Neural progenitor cell (in vitro differentiated cells): Measurements from ENCODE around the gene KCTD2. TPM values are rescaled to one million over a fixed set of nuclear protein-coding genes. Genes with fewer than 3 reads are reported as not detected.

Source experiments
- DNase-seq: peaks from one replicate; pipeline ENCODE4 v3.0.0-alpha.2; 2016; ENCODE audit warnings: low spot score
- H2AFZ ChIP-seq: fragments of 200-600 bp; sonication (generic); replicated peaks from 2 replicates; pipeline ENCODE4 v1.6.1; 2016; ENCODE audit warnings: antibody characterized with exemption
- H3F3A ChIP-seq: fragments of 200-600 bp; sonication (generic); 2 replicates; pipeline ENCODE4 v1.6.1; 2016; ENCODE audit warnings: antibody characterized with exemption, low read depth
- H3K27ac ChIP-seq: fragments of 200-600 bp; sonication (generic); 2 replicates; pipeline ENCODE4 v1.5.1; 2016; ENCODE audit warnings: mild to moderate bottlenecking
- H3K27me3 ChIP-seq: fragments of 200-600 bp; sonication (generic); 2 replicates; pipeline ENCODE4 v1.6.1; 2016; ENCODE audit warnings: mild to moderate bottlenecking, moderate library complexity
- H3K36me3 ChIP-seq: fragments of 200-600 bp; sonication (generic); 2 replicates; pipeline ENCODE4 v1.5.1; 2016
- H3K4me1 ChIP-seq: fragments of 200-600 bp; sonication (generic); 2 replicates; pipeline ENCODE4 v1.6.1; 2016; ENCODE audit warnings: mixed run types
- H3K4me2 ChIP-seq: fragments of 200-600 bp; sonication (generic); 2 replicates; pipeline ENCODE4 v1.6.1; 2016
- H3K4me3 ChIP-seq: fragments of 200-600 bp; sonication (generic); 2 replicates; pipeline ENCODE4 v1.5.1; 2016
- H3K79me2 ChIP-seq: fragments of 200-600 bp; sonication (generic); 2 replicates; pipeline ENCODE4 v1.6.1; 2016; ENCODE audit warnings: low read depth
- H3K9ac ChIP-seq: fragments of 200-600 bp; sonication (generic); 2 replicates; pipeline ENCODE4 v1.6.1; 2016
- H3K9me3 ChIP-seq: fragments of 200-600 bp; sonication (generic); 2 replicates; pipeline ENCODE4 v1.5.1; 2016; ENCODE audit warnings: low read depth
- H4K20me1 ChIP-seq: fragments of 200-600 bp; sonication (generic); 2 replicates; pipeline ENCODE4 v1.6.1; 2016; ENCODE audit warnings: low read depth
- H3K27ac Mint-ChIP-seq: 3 replicates; pipeline ENCODE4 v1.8.0; 2021; ENCODE audit warnings: mixed read lengths
- H3K27me3 Mint-ChIP-seq: 2 replicates; pipeline ENCODE4 v1.8.0; 2022; ENCODE audit warnings: low read depth, mild to moderate bottlenecking, inconsistent platforms, moderate library complexity, mixed read lengths; ENCODE audit not compliant: insufficient read depth
- H3K36me3 Mint-ChIP-seq: 3 replicates; pipeline ENCODE4 v1.8.0; 2021; ENCODE audit warnings: mixed read lengths
- H3K4me1 Mint-ChIP-seq: 3 replicates; pipeline ENCODE4 v1.8.0; 2021; ENCODE audit warnings: mixed read lengths
- H3K4me3 Mint-ChIP-seq: 3 replicates; pipeline ENCODE4 v1.8.0; 2021; ENCODE audit warnings: mild to moderate bottlenecking, moderate library complexity, mixed read lengths
- H3K9me3 Mint-ChIP-seq: 3 replicates; pipeline ENCODE4 v1.8.0; 2020; ENCODE audit warnings: mixed read lengths
- EZH2 ChIP-seq: fragments of 200-600 bp; sonication (generic); IDR thresholded peaks from 2 replicates; pipeline ENCODE4 v1.6.1; 2017; ENCODE audit warnings: antibody characterized with exemption, mild to moderate bottlenecking, moderate library complexity
- EZH2phosphoT487 ChIP-seq: fragments of 200-600 bp; sonication (generic); IDR thresholded peaks from 2 replicates; pipeline ENCODE4 v1.6.1; 2017; ENCODE audit warnings: antibody characterized with exemption
- total RNA-seq: library from RNA; depleted of rRNA; stranded (reverse); fragments of >200 nt; gene quantifications from 2 replicates; pipeline ENCODE4 v1.2.3, GENCODE V29; 2015; ENCODE audit warnings: low replicate concordance
- TF ChIP-seq, protein P1 (sequence below): fragments of 200-600 bp; sonication (generic); IDR thresholded peaks from 2 replicates; pipeline ENCODE4 v1.5.1; 2017; ENCODE audit warnings: antibody characterized with exemption, mild to moderate bottlenecking

The KCTD2 gene
- total RNA-seq, 1 donor from 2014 or later: 28.9 TPM

DNA sequence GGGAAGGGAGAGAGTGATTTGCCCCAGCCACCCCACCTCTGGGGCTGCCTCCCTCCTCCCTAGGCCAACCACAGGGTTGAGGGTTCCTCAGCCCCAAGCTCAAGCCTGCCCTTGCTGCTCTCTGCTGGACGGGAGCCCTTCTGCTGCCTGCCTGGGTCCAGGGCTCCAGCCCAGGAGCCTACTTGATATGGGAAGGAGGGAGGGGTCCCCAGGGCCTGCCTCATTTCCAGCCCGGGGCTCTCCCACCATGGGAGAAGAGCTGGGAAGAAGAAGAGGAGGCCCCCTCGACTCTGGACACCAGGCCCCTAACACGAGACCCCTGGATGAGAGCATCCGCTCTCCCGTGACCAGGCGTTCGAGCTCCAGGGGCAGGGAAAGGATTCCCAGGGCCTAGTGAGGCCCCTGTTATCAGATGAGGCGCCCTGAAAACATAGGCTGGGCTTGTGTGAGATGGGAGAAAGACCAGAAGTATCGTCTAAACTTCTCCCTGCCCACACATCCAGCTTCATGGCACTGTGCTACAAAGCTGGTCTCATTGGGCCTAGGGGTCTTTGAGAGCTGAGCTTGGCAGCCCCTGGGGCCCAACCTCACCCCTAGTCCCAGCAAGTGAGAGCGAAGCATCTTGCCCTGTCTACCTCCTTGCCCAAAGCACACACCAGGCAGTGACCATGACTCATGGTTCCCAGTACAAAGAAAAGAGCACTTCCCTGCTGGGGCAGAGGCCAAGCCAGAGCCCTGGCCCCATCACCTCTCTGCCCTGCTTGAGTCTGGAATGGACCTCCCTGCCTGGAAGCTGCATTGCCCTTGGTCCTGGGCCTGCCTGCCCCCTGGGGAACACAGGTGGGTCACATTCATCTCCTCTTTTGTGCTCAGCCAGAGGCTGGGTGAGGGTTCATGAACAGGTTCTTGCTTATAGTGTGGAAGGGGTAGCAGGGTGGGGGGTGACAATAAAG is 41.7 kb downstream of the KCTD2 start:
- peak; percentile 33 for DNase-seq
- peaks cover 10% of the 10 kb centered on the region for H3K27me3 Mint-ChIP-seq
- H3K27ac ChIP-seq: no peak overlapping the region
- H4K20me1 ChIP-seq: no peaks in the 10 kb centered on the region
- H3K27ac Mint-ChIP-seq: peak overlapping the region; percentile 74
- peaks cover 20% of the 10 kb centered on the region for H3K4me1 ChIP-seq
- H3K4me2 ChIP-seq: peak overlapping the region; percentile 73
- peak overlapping the region; percentile 62 for H3K4me3 ChIP-seq
- H3K9ac ChIP-seq: peak overlapping the region; percentile 11
- TF ChIP-seq EZH2phosphoT487 (no peak), EZH2 (no peak)
- TF ChIP-seq, protein P1, sequence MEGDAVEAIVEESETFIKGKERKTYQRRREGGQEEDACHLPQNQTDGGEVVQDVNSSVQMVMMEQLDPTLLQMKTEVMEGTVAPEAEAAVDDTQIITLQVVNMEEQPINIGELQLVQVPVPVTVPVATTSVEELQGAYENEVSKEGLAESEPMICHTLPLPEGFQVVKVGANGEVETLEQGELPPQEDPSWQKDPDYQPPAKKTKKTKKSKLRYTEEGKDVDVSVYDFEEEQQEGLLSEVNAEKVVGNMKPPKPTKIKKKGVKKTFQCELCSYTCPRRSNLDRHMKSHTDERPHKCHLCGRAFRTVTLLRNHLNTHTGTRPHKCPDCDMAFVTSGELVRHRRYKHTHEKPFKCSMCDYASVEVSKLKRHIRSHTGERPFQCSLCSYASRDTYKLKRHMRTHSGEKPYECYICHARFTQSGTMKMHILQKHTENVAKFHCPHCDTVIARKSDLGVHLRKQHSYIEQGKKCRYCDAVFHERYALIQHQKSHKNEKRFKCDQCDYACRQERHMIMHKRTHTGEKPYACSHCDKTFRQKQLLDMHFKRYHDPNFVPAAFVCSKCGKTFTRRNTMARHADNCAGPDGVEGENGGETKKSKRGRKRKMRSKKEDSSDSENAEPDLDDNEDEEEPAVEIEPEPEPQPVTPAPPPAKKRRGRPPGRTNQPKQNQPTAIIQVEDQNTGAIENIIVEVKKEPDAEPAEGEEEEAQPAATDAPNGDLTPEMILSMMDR: no peak
- H3K4me1 Mint-ChIP-seq: peaks cover 60% of the 10 kb centered on the region
- no peaks in the 10 kb centered on the region for H3K36me3 ChIP-seq
- H3K9me3 Mint-ChIP-seq: no peaks in the 10 kb centered on the region
- H3K9me3 ChIP-seq: no peaks in the 10 kb centered on the region
- H3F3A ChIP-seq: peaks cover 21% of the 10 kb centered on the region
- H3K36me3 Mint-ChIP-seq: no peaks in the 10 kb centered on the region
- H3K79me2 ChIP-seq: no peaks in the 10 kb centered on the region
- H2AFZ ChIP-seq: peak overlapping the region; percentile 99
- H3K4me3 Mint-ChIP-seq: peak overlapping the region; percentile 7
- no peaks in the 10 kb centered on the region for H3K27me3 ChIP-seq

DNA sequence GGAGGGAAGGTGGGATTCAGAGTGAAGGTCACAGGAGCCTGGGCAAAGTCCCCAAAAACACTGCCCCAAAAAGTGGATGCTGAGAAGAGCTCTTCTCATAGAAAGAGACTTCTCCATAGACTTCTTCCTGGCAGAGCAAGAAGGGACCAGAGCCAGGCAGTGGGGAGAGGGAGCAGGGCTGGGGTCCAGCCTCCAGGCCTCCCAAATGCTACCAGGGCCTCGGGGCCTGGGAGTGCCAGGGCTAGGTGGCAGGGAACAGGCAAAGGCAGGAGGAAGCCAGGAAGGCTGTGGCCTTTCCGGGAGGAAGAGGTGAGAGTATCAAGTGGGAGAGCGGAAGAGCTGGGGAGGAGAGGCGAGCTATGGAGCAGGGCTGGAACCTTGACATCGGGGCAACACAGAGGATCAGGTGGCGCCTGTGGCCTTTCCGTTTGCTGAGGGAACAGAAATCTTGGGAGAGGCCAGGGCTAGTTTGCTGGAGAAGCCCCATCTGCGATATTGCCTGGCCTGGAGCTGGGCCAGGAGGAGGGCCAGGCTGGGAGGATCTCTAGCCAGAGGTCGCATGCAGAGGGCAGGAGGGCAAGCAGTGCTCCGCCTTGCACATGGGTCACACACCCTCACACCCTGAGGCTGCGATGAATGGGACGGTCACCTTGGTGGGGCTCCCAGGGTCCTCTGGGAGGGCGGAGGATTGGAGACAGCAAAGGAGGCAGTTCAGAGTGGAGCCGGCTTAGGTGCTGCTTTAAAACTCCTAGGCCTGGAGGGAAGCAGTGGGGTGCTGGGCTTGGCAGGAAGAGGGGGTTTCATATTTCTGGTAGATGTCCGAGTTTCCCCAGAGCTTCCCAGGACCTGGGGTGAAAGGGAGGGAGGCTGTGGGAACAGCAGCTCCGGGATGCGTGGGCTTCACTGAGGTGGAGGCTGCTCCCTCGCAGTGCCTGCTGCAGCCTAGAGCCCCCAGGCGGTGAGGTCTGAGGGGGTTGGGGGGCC is 44.1 kb downstream of the KCTD2 start:
- Histone ChIP-seq H2AFZ (no peak overlapping the region), H3K4me3 (no peak overlapping the region), H3K27ac (peak overlapping the region; percentile 14), H4K20me1 (no peaks in the 10 kb centered on the region), H3K27me3 (no peaks in the 10 kb centered on the region), H3K4me1 (peaks cover 20% of the 10 kb centered on the region), H3K9ac (no peak overlapping the region), H3K36me3 (no peaks in the 10 kb centered on the region), H3K79me2 (no peaks in the 10 kb centered on the region), H3K9me3 (no peaks in the 10 kb centered on the region), H3K4me2 (peak overlapping the region; percentile 3), H3F3A (peaks cover 21% of the 10 kb centered on the region)
- Mint-ChIP-seq H3K4me1 (peaks cover 49% of the 10 kb centered on the region), H3K27ac (peak overlapping the region; percentile 63), H3K27me3 (peaks cover 12% of the 10 kb centered on the region), H3K9me3 (no peaks in the 10 kb centered on the region), H3K4me3 (peak overlapping the region; percentile 60), H3K36me3 (no peaks in the 10 kb centered on the region)
- TF ChIP-seq EZH2 (no peak), EZH2phosphoT487 (no peak)
- TF ChIP-seq, protein P1: no peak
- no peak for DNase-seq

DNA sequence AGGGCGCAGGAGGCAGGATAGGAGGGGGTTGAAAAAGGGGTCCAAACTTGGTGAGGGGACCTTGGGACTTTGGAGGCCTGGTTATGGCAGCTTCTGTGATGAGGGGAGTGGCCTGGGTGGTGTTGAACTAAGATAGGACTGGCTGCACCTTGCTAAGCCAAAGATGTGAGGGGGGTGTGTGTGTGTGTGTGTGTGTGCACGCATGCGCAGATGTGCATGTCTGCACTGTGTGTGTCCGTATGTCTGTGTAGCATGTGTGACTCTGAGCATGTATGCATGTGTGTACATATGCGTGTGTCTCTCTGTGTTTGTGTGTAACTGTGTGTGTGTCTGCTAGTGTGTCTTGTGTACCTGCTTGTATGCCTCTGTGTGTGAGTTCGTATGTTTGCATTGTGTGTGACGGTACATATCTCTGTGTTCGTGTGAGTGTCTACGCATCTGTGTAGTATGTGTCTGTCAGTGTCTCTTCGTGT is 44.9 kb downstream of the KCTD2 start:
- H4K20me1 ChIP-seq: no peaks in the 10 kb centered on the region
- H3K9me3 ChIP-seq: no peaks in the 10 kb centered on the region
- no peaks in the 10 kb centered on the region for H3K36me3 ChIP-seq
- peaks cover 44% of the 10 kb centered on the region for H3K4me1 Mint-ChIP-seq
- peaks cover 10% of the 10 kb centered on the region for H3K27me3 Mint-ChIP-seq
- no peaks in the 10 kb centered on the region for H3K27me3 ChIP-seq
- H3K9ac ChIP-seq: no peak overlapping the region
- TF ChIP-seq EZH2: no peak
- TF ChIP-seq, protein P1: no peak
- no peak for TF ChIP-seq EZH2phosphoT487
- H3F3A ChIP-seq: peaks cover 15% of the 10 kb centered on the region
- no peak overlapping the region for H2AFZ ChIP-seq
- no peaks in the 10 kb centered on the region for H3K36me3 Mint-ChIP-seq
- H3K4me1 ChIP-seq: peaks cover 20% of the 10 kb centered on the region
- H3K27ac Mint-ChIP-seq: peak overlapping the region; percentile 12
- H3K9me3 Mint-ChIP-seq: no peaks in the 10 kb centered on the region
- H3K79me2 ChIP-seq: no peaks in the 10 kb centered on the region
- peak overlapping the region; percentile 3 for H3K4me2 ChIP-seq
- H3K4me3 Mint-ChIP-seq: peak overlapping the region; percentile 3
- no peak overlapping the region for H3K4me3 ChIP-seq
- peak overlapping the region; percentile 14 for H3K27ac ChIP-seq
- no peak for DNase-seq
